Neural cell (in vitro differentiated cells): ENCODE measurements around the gene HMOX2. TPM values are rescaled to one million over a fixed set of nuclear protein-coding genes. Genes with fewer than 3 reads are reported as not detected.

Source experiments
- H2AFZ ChIP-seq: fragments of 200-600, 300-800 bp; sonication (generic), shearing (Covaris generic); 2 replicates; pipeline ENCODE4 v1.6.0; 2014; ENCODE audit warnings: low read depth, mild to moderate bottlenecking, antibody characterized with exemption, low read length, moderate library complexity
- H3F3A ChIP-seq: fragments of 200-600 bp; shearing (Covaris generic); 2 replicates; pipeline ENCODE4 v1.6.1; 2016; ENCODE audit warnings: mild to moderate bottlenecking, moderate library complexity, mixed read lengths, antibody characterized with exemption, low read length; ENCODE audit not compliant: insufficient read depth, poor library complexity, severe bottlenecking
- H3K27ac ChIP-seq: fragments of 200-600, 300-800 bp; sonication (generic), shearing (Covaris generic); 2 replicates; pipeline ENCODE4 v1.5.1; 2014; ENCODE audit warnings: mild to moderate bottlenecking, low read length, moderate library complexity
- H3K27me3 ChIP-seq: fragments of 300-800, 200-600 bp; sonication (generic), shearing (Covaris generic); 2 replicates; pipeline ENCODE4 v1.6.0; 2014; ENCODE audit warnings: mild to moderate bottlenecking, low read depth, low read length, moderate library complexity; ENCODE audit not compliant: insufficient read depth
- H3K36me3 ChIP-seq: fragments of 300-800, 200-600 bp; sonication (generic), shearing (Covaris generic); 2 replicates; pipeline ENCODE4 v1.5.1; 2014; ENCODE audit warnings: mild to moderate bottlenecking, antibody characterized with exemption, low read length, moderate library complexity; ENCODE audit not compliant: insufficient read depth
- H3K4me2 ChIP-seq: fragments of 300-800, 200-600 bp; sonication (generic), shearing (Covaris generic); 2 replicates; pipeline ENCODE4 v1.6.0; 2014; ENCODE audit warnings: mild to moderate bottlenecking, low read length
- H3K4me3 ChIP-seq: fragments of 300-800, 200-600 bp; sonication (generic), shearing (Covaris generic); 2 replicates; pipeline ENCODE4 v1.5.1; 2014; ENCODE audit warnings: mild to moderate bottlenecking, low read length, moderate library complexity
- H3K79me2 ChIP-seq: fragments of 200-600 bp; shearing (Covaris generic); replicated peaks from 2 replicates; pipeline ENCODE4 v1.6.0; 2014; ENCODE audit warnings: mild to moderate bottlenecking, low read length, moderate library complexity; ENCODE audit not compliant: insufficient read depth
- H3K9ac ChIP-seq: fragments of 300-800, 200-600 bp; sonication (generic), shearing (Covaris generic); 2 replicates; pipeline ENCODE4 v1.6.1; 2016; ENCODE audit warnings: mild to moderate bottlenecking, low read length, mixed read lengths
- H3K9me2 ChIP-seq: fragments of 200-600 bp; shearing (Covaris generic); 2 replicates; pipeline ENCODE4 v1.6.1; 2016; ENCODE audit warnings: mild to moderate bottlenecking, low read length, mixed read lengths; ENCODE audit not compliant: insufficient read depth
- H3K9me3 ChIP-seq: fragments of 200-600, 300-800 bp; sonication (generic), shearing (Covaris generic); 2 replicates; pipeline ENCODE4 v1.6.1; 2016; ENCODE audit warnings: mild to moderate bottlenecking, mixed run types, low read length, moderate library complexity, mixed read lengths
- H4K20me1 ChIP-seq: fragments of 200-600 bp; shearing (Covaris generic); 2 replicates; pipeline ENCODE4 v1.6.1; 2016; ENCODE audit warnings: mild to moderate bottlenecking, mixed run types; ENCODE audit not compliant: insufficient read depth
- EP300 ChIP-seq: fragments of 450-650 bp; conservative IDR thresholded peaks from 2 replicates; pipeline ENCODE4 v1.6.1; 2014; ENCODE audit warnings: antibody characterized with exemption, mild to moderate bottlenecking, moderate library complexity; ENCODE audit not compliant: poor library complexity, severe bottlenecking
- EZH2 ChIP-seq: fragments of 200-600, 300-800 bp; shearing (Covaris generic), sonication (generic); IDR thresholded peaks from 2 replicates; pipeline ENCODE4 v1.6.1; 2014; ENCODE audit warnings: antibody characterized with exemption, low read length, borderline replicate concordance, mild to moderate bottlenecking; ENCODE audit not compliant: insufficient read depth, poor library complexity, severe bottlenecking
- MXI1 ChIP-seq: fragments of 450-650 bp; conservative IDR thresholded peaks from 2 replicates; pipeline ENCODE4 v1.6.1; 2014; ENCODE audit warnings: antibody characterized with exemption, mild to moderate bottlenecking; ENCODE audit not compliant: poor library complexity, severe bottlenecking
- POLR2AphosphoS5 ChIP-seq: IDR thresholded peaks from 2 replicates; pipeline ENCODE4 v1.6.1; 2012
- RAD21 ChIP-seq: fragments of 450-650 bp; conservative IDR thresholded peaks from 2 replicates; pipeline ENCODE4 v1.6.1; 2014; ENCODE audit warnings: antibody characterized with exemption, mild to moderate bottlenecking, moderate library complexity
- SMC3 ChIP-seq: fragments of 450-650 bp; conservative IDR thresholded peaks from 2 replicates; pipeline ENCODE4 v1.6.1; 2014; ENCODE audit warnings: antibody characterized with exemption, mild to moderate bottlenecking, moderate library complexity; ENCODE audit not compliant: poor library complexity
- TAF1 ChIP-seq: IDR thresholded peaks from 2 replicates; pipeline ENCODE4 v1.6.1; 2012; ENCODE audit warnings: low read depth
- polyA plus RNA-seq: library from polyadenylated mRNA; depleted of rRNA; stranded (reverse); fragments of >200 nt; gene quantifications from 2 replicates; pipeline ENCODE4 v1.2.3, GENCODE V29; 2014
- TF ChIP-seq, protein P1 (sequence below): IDR thresholded peaks from 2 replicates; pipeline ENCODE4 v1.6.1; 2012; ENCODE audit warnings: borderline replicate concordance
- TF ChIP-seq, protein P2 (sequence below): fragments of 450-650 bp; IDR thresholded peaks from 2 replicates; pipeline ENCODE4 v1.5.1; 2014; ENCODE audit warnings: antibody characterized with exemption, mild to moderate bottlenecking, moderate library complexity; ENCODE audit not compliant: poor library complexity, severe bottlenecking

Gene HMOX2
- polyA plus RNA-seq, 1 donor from 2014 or later, result 79.4 TPM

DNA sequence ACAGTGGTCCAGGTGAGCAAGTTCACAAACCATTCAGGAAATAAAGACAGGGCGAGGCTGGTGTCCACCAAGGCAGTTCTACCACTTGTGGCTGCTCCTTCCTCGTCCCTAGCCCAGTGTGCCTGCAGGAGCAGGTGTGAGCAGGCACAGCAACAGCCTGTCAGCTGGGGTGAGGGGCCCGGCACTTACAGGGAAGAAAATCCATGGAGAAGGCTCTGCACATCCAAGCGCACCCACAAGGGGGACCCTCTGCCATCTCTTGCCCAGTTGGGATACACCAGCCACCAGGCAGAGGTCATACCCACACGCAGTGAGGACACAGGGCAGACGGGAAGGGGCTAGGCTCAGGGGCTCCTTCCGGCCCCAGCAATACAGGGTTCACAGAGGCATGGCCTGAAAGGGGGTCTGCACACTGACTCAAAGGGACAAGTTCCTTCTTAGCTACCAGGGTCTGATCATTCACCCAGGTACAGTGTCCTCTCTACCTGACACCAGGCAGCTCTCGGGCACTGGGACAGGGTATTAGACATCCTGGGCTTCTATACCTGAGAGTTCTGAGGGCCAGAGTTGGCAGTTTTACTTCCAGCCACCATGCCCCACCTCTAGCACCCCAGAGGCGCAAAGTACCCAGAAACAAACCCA lies 35.4 kb downstream of the HMOX2 start:
- H3K36me3 ChIP-seq, result no peaks in the 10 kb centered on the region
- H4K20me1 ChIP-seq, result no peaks in the 10 kb centered on the region
- H3K9ac ChIP-seq, result no peak overlapping the region
- no peaks in the 10 kb centered on the region for H3K9me3 ChIP-seq
- H3K79me2 ChIP-seq, result no peaks in the 10 kb centered on the region
- H3K4me2 ChIP-seq, result no peak overlapping the region
- no peak overlapping the region for H2AFZ ChIP-seq
- H3F3A ChIP-seq, result no peaks in the 10 kb centered on the region
- H3K27me3 ChIP-seq, result no peaks in the 10 kb centered on the region
- no peak overlapping the region for H3K27ac ChIP-seq
- no peaks in the 10 kb centered on the region for H3K9me2 ChIP-seq
- no peak for TF ChIP-seq POLR2AphosphoS5
- TF ChIP-seq, protein P1, sequence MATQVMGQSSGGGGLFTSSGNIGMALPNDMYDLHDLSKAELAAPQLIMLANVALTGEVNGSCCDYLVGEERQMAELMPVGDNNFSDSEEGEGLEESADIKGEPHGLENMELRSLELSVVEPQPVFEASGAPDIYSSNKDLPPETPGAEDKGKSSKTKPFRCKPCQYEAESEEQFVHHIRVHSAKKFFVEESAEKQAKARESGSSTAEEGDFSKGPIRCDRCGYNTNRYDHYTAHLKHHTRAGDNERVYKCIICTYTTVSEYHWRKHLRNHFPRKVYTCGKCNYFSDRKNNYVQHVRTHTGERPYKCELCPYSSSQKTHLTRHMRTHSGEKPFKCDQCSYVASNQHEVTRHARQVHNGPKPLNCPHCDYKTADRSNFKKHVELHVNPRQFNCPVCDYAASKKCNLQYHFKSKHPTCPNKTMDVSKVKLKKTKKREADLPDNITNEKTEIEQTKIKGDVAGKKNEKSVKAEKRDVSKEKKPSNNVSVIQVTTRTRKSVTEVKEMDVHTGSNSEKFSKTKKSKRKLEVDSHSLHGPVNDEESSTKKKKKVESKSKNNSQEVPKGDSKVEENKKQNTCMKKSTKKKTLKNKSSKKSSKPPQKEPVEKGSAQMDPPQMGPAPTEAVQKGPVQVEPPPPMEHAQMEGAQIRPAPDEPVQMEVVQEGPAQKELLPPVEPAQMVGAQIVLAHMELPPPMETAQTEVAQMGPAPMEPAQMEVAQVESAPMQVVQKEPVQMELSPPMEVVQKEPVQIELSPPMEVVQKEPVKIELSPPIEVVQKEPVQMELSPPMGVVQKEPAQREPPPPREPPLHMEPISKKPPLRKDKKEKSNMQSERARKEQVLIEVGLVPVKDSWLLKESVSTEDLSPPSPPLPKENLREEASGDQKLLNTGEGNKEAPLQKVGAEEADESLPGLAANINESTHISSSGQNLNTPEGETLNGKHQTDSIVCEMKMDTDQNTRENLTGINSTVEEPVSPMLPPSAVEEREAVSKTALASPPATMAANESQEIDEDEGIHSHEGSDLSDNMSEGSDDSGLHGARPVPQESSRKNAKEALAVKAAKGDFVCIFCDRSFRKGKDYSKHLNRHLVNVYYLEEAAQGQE, result no peak
- TF ChIP-seq, protein P2, sequence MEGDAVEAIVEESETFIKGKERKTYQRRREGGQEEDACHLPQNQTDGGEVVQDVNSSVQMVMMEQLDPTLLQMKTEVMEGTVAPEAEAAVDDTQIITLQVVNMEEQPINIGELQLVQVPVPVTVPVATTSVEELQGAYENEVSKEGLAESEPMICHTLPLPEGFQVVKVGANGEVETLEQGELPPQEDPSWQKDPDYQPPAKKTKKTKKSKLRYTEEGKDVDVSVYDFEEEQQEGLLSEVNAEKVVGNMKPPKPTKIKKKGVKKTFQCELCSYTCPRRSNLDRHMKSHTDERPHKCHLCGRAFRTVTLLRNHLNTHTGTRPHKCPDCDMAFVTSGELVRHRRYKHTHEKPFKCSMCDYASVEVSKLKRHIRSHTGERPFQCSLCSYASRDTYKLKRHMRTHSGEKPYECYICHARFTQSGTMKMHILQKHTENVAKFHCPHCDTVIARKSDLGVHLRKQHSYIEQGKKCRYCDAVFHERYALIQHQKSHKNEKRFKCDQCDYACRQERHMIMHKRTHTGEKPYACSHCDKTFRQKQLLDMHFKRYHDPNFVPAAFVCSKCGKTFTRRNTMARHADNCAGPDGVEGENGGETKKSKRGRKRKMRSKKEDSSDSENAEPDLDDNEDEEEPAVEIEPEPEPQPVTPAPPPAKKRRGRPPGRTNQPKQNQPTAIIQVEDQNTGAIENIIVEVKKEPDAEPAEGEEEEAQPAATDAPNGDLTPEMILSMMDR, result peak; percentile 56
- TF ChIP-seq MXI1, result no peak
- TF ChIP-seq TAF1, result no peak
- TF ChIP-seq EZH2, result no peak
- TF ChIP-seq EP300, result no peak
- peak; percentile 49 for TF ChIP-seq RAD21
- TF ChIP-seq SMC3, result peak; percentile 56
- no peak overlapping the region for H3K4me3 ChIP-seq

DNA sequence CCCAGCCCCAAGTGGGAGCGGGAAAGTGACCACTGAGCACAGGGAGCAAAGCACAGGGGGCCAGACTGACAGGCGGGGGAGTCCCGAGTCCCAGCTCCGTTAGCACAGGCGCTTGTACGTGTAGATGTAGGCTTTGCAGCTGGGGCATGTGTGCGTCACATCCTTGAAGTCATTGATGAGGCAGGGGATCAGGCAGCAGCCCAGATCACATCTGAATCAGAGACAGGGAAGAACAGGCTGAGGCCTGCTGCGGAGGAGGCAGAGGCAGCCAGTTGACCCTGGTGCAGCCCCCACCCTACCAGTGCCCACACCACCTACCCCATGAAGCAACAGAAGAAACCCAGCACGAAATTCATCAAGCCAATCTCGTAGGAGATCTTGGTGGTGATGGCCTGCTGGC lies 36.3 kb downstream of the HMOX2 start:
- H3K4me3 ChIP-seq, result no peak overlapping the region
- no peaks in the 10 kb centered on the region for H3K9me2 ChIP-seq
- no peaks in the 10 kb centered on the region for H3K9me3 ChIP-seq
- no peaks in the 10 kb centered on the region for H4K20me1 ChIP-seq
- no peak for TF ChIP-seq TAF1
- TF ChIP-seq EP300, result no peak
- TF ChIP-seq EZH2, result no peak
- TF ChIP-seq SMC3, result no peak
- TF ChIP-seq, protein P1, result no peak
- TF ChIP-seq RAD21, result no peak
- H3K4me2 ChIP-seq, result no peak overlapping the region
- no peaks in the 10 kb centered on the region for H3K27me3 ChIP-seq
- no peaks in the 10 kb centered on the region for H3F3A ChIP-seq
- H3K27ac ChIP-seq, result no peak overlapping the region
- no peaks in the 10 kb centered on the region for H3K36me3 ChIP-seq
- no peak overlapping the region for H2AFZ ChIP-seq
- no peaks in the 10 kb centered on the region for H3K79me2 ChIP-seq
- H3K9ac ChIP-seq, result no peak overlapping the region
